Astrocyte of the hippocampus (primary cell): ENCODE results near the gene CDHR5.
"Not testable (repeated sequence)": the region's sequence is repeated elsewhere in the genome, so short reads cannot be mapped to it uniquely, and the experiment has no call there.

ENCODE experiments used
- DNase-seq: peaks from one replicate; pipeline ENCODE4 v3.0.0; 2011; ENCODE audit warnings: low read depth, low spot score

The CDHR5 gene

GRCh38 chr11:587978-588380 is 36.8 kb downstream of the CDHR5 start:
- peak; percentile 66 for DNase-seq

- no peak for DNase-seq
These were observed 37.2 kb downstream of the CDHR5 start for GRCh38 chr11:587546-587945.

- DNase-seq, result no peak
These were observed 38.1 kb downstream of the CDHR5 start for GRCh38 chr11:586376-587316.

GRCh38 chr11:584287-584686 is 40.5 kb downstream of the CDHR5 start:
- no peak for DNase-seq

- no peak for DNase-seq
These were observed 43.0 kb downstream of the CDHR5 start for GRCh38 chr11:581752-582151.

GRCh38 chr11:581342-581741 is 43.4 kb downstream of the CDHR5 start:
- no peak for DNase-seq

- DNase-seq, result peak; percentile 27
These were observed 44.7 kb downstream of the CDHR5 start for GRCh38 chr11:579830-580601.

DNA sequence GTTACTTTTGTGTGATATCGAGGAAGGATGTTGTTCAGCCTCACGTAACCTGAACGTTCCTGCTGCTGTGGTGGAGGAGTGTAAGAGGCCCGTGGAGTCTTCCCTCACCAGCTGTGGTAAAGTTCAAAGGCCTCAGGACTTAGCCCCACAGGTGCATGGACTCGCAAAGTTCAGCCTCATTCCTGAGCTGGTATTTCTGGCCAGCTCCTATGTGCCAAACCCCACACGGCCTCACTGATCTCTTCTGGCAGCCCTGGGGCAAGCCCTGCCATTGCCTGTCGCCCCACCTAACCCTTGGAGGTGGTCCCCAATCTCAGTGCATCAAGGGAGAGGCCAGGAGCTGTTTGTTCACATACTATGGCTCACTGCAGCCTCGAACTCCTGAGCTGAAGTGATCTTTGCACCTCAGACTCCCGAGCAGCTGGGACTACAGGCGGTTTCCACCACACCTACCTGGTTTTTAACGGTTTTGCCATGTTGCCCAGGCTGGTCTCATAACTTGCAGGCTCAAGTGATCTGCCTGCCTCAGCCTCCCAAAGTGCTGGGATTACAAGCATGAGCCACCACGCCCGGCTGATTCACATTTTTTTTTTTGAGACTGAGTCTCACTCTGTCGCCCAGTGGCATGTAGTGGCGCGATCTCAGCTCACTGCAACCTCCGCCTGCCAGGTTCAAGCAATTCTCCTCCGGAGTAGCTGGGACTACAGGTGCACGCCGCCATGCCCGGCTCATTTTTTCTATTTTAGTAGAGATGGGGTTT is 46.3 kb downstream of the CDHR5 start:
- no peak for DNase-seq

DNA sequence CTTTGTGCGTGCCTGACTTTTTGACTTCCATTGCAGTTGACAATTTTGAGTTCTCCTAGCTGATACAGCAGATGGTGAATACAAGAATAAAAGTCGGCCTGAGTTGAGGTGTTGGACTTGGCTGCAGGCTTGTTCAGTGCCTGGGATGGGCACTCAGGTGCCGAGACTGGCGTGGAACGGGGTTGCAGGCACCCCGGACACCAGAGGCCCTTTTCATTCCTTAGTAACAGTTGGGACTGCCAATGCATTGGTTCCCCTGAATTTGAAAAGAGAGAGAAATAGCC is 47.2 kb downstream of the CDHR5 start:
- no peak for DNase-seq

DNA sequence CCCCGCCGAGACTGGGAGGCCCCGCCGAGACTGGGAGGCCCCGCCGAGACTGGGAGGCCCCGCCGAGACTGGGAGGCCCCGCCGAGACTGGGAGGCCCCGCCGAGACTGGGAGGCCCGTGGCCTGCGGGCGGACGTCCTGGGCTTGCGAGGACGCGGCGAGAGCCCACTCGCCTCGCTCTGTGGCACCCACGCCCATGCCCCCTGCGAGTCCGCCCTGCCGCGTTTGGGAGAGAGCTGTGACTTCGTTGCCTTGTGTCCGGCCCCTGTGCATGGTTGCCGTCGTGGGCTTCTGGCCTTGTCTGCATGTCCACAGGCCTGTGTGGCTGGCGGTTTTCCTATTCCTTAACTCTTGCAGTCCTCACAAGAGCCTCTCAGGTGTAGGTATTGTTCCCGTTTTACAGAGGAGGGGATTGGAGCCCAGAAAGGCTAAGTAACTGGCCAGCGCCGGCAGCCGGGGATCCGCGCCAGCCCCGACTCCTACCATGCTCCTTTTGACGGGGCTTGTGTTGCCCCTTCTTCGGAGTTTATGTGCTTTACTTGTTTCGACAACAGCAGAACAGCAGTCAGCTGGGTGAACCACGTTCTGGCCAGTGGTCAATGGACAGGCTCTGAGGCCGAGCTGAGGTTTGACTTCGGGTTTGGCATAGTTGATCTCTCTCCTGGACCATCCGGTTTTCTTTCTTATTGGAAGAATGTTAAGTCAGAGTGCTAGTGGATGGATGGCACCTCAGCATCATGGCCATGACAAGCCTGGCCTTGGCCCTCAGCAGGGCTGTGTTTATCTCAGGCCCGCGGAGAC is 47.7 kb downstream of the CDHR5 start:
- DNase-seq, result peak; percentile 27

DNA sequence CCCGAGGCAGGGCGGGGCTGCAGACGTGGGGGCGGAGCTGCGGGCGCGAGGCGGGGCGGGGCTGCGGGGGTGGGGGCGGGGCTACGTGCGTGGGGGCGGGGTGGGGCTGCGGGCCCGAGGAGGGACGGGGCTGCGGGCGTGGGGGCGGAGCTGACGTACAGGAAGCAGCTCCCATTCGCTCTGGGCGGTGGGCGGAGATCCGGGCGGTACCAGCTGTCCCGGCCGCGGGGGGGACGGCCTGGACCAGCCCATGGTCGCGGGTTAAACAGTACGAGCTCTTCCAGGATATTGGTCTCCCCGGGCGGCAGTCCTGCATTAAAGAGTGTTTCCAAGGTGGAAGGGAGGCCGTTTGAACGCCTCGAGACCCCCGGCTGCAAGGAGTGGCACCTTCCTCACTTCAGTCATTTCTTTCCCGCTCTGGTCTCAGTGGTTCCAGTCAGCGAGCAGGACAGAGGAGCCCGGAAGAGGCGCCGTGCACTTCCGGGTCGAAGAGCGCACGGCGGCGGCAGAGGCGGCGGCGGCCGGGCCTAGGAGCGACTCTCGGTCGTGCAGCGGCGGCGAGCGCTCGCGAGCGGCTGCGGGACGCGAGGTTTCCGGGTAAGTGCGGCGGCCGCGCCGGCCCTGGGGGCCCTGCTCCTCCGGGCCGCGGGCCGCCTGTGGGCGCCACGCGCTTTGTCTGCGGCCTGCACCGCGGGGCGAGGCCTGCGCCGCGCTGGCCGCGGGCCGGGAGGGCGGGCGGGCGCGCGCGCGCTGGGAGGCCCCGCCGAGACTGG is 48.6 kb downstream of the CDHR5 start, which contains the start of gene PHRF1:
Gene PHRF1 (plus strand): TSS at position 475 of the 773 bp plus-strand sequence. CDS start 5,043 bp downstream, outside the sequence.
- DNase-seq, result peak; percentile 97

GRCh38 chr11:575313-575995 is 49.3 kb downstream of the CDHR5 start:
- DNase-seq, result peak; percentile 56

- DNase-seq, result no peak
These were observed 50.0 kb downstream of the CDHR5 start for GRCh38 chr11:574632-575312.

- not testable (repeated sequence) for DNase-seq
These were observed 50.7 kb downstream of the CDHR5 start for GRCh38 chr11:574031-574570.

- DNase-seq, result no peak
These were observed 51.5 kb downstream of the CDHR5 start for GRCh38 chr11:573146-573759.

DNA sequence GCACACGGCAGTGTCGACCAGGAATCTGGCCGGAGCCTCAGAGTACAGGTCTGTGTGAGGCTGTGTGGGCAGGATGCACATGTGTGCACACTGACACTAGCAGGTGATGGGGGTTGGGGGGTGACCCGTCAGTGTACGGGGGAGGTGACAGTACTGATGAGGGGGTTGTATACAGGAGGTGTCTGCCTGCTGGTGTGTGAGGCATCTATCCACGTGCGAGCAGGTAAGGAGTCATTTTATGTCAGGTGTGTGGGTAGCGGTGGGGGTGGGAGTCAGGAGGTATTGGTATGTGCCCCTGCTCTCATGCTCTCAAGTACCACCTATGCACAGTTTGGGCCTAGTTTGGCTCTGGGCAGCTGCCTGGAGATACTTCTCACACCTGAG is 53.0 kb downstream of the CDHR5 start:
- DNase-seq, result no peak

DNA sequence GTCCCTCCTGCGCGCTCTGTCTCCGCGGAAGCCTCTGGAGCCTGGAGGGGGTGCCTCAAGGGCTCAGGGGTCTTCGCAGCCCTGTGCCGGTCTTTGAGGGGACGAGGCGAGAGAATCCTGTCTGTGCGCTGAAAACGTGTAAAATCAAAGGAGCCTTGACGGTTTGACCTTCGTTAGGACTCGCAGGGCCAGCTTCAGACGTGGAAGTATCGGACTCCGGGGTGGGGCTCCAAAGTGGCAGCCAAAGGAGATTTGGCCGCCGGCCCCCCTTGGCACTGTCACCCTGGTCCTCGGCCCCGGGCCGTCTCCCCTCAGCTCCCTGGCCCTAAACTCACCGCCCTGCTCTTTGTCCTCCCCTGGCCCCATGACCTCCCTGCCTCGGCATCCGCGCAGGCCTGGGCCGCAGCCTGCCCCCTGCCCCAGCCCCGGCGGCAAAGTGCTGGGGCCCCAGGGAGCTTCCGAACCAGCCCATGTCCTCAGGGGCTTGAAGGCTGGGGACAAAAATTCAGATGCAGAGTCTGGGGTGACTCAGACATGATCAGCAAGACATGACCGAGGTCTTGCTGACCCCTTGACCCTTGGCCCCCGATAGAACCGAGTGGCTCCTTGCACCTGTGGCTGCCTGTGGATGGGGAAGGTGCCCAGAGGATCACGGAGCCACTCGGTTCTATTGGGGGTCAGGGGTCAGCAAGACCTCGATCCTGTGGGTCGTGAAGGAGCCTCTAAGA is 55.4 kb downstream of the CDHR5 start:
- no peak for DNase-seq
